HG03095 (cell line): ENCODE results near the gene BANP.
"Not testable (repeated sequence)": the region's sequence is repeated elsewhere in the genome, so short reads cannot be mapped to it uniquely, and the experiment has no call there.

Source experiments
- ATAC-seq: cut with Tn5 transposase; IDR thresholded peaks from one replicate; pipeline ENCODE4 v1.9.1; 2021; ENCODE audit warnings: moderate library complexity; ENCODE audit not compliant: unreplicated experiment

Gene BANP

DNA sequence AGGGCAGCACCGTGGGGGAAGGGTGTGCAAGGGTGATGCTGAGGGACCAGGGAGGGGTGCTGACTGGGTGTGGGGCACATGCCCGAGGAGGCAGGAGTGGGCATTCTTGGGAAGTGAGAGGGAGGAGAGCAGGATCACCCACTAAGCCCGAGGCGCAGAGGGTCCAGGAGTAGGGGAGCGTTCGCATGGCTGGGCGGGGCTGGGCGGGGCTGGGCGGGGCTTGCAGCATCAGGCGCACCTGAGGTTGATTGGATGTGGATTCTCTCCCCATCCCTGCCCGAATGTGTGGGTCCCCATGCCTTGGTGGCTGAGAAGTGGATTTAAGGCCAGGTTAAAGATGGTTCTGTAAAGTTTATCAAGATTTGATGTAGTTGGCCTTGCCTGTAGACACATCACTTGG, 14.2 kb downstream of the BANP start:
- ATAC-seq, result no peak

DNA sequence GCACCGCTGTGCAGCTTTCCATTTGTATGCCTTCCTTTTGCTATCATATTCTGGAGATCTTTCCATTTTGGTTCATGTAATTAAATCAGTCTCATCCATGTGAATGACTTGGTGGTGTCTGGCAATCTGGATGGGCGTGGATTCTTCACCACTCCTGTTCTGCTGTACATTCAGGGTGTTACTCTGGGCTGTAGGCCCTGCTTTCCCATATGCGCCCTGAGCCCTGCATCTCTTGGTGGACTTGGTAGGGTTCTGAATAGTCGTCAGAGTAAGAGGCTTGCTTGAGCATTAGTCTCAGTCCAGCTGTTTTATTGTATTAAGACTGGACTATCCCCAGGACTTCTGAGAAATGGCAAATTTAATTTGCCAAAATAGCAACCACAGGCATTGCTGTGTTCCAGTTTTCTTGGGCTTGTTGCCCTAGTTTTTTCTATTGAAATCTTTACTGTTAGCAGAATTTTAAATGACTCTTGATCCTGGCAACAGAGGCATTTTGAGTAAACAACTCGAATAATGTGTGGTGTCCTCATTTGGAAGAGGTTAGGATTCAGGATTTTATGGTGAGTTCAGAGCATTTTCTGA, 14.9 kb downstream of the BANP start:
- no peak for ATAC-seq

DNA sequence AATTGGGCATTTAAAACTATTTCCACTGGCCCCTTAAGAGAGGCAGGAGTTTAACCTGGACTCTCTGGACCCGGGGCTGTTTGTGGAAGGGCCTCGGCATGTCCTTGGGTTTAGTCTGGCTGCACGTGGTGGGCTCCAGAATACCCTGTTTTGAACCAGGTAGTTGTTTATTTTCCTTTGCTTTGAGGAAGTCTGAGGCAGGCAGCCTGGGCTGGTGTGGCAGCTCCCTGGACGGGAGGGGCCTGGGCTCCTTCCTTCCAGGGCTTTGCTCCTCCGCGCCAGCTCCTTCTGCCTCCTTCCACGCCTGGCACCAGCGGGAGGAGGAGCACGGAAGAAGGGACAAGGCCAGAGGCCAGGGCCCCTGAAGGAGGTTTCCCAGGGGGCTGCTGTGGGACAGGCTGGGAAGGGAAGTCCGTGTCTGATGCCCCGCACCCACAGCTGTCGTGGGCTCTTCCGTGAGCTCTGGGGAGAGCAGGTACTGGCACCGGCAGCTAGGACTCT, 15.5 kb downstream of the BANP start:
- ATAC-seq, result no peak

DNA sequence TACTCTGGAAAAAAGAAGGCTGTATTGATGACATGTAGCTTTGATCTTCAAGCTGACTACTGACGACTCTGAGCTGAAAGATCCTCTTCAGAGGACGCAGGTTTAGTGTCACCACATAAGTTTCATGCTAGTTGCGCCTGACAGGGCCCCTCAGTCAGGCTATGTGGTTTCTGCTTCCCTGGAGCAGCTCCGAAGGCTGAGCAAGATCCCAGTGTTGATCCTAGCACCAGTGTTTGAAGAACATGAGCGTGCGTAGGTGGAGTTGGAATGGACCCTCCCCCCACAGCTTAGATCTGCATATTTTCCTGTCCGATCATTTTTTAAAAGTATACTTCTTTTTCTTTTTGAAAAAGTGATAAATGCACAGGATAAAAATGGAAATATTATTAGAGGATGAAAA, 17.3 kb downstream of the BANP start:
- ATAC-seq, result no peak

DNA sequence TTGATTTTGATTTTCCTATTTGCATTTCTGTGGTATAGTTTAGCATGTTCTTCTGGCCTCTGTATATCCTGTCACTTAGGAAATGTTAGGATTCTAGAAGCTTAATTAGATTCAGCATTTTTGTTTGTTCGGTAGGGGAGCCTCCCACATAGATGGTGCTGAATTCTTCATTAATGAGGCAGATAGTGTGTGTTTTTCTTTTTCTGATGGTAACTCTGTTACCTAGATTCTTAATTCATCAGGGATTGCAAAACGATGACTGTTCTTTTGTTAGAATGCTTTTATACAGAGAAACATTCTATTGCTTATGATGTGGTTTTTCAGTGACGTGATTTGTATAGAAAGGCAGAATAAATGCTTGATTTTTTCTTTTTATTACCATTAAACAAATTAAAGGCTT, 19.0 kb downstream of the BANP start:
- ATAC-seq, result no peak

DNA sequence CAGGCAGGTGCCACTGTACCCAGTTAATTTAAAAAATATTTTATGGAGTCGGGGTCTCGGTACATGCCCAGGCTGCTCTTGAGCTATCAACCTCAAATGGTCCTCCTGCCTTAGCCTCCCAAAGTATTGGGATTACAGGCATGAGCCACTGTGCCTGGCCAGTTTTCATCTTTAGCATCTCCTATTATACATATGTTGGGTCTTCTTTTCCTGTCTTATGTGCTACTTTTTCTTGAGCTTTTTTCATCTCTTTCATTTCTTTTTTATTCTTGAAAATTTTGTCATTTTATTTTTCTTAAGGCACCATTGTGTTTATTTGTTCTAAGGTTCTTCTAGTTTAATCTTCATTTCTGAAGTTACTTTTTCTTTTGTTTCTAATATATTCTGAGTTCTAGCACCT, 20.7 kb downstream of the BANP start:
- no peak for ATAC-seq

DNA sequence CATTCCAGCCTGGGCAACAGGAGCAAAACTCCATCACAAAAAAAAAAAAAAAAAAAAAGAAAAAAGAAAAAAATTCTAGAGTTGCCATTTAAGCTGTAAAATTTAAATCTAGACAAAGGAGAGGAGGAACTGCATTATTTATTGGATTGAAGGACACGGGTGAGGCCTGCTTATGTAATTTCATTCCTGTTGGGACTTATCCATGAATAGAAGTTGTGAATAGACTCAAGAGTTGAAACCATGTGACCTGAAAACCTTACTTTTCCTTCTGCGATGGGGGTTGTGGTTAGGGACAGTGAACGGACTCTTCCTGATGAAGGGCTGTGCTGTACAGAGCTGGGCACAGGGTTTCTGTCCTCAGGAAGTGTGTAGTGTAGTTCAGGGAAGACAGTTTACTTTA, 22.5 kb downstream of the BANP start:
- no peak for ATAC-seq

DNA sequence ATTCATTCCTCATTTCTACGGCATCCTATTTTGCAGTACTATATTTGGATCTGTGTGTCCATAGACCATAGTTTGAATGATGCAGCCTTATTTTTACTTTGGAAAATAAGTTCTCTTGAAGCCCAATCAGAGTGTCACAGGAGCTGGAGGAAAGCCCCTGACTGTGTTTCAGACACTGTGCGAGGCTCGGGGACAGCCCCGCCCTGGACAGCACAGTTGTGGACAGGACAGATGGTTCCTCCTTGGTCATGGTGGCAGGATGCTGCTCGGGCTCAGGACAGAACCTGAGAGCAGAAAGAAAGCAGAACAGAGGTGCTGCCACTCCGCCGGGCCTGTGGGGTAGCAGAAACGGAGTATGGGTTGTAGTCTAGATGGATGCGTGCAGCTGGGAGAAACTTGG, 22.9 kb downstream of the BANP start:
- no peak for ATAC-seq

DNA sequence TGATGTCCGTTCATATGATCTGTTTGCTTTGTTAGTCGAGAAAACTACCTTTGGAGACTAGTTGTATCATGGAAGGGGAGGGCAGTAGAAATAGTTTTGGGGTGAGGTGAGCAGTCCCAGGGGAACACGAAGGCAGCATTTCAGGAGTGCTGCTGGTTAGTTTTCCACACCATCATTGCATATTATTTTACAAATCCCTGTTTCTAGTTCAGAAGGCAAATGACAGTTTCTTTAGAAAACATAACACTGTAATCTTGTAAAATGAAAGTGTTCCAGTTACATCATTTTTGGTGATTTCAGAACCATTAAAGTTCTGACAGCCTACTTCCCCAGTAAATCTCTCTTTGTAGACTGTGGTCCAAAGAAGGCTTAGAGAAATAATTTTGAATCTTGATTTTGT, 25.4 kb downstream of the BANP start:
- ATAC-seq, result no peak

DNA sequence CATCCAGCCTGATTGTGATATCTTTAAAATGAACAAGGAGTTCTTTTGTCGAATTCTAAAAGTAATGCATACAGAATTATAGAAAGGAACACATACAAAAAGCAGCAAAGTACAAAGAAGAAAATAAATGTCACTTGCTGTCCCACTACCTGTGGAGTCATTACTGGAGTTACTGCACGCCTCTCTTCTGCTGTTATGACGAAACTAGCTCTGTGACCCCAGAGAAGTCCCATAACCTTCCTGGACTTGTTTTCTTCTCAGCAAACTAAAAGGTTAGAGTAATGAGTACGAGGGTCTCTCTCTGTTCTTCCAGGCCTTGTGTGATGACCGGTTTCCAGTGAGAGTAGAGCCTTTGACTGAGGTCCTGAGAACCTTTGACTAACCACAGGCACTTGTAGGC, 26.9 kb downstream of the BANP start:
- no peak for ATAC-seq

DNA sequence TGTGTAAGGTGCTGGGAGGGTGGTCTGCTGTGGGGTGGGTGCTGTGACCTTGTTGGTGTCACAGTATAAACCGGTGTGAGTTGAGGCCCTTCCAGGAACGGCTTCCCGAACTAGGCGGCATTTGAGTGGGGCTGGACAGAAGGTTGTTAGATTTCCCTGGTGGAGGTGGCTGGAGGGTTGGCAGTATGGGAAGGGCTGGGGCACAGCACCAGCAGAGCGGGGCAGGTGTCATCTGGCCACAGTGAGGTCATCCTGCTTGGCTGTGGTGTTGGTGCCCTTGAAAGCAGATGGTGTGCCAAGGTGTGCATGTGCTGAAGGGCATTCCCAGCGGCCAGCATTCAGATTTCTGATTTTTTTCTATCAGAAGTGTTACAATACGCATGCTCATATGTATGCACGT, 28.1 kb downstream of the BANP start:
- no peak for ATAC-seq

DNA sequence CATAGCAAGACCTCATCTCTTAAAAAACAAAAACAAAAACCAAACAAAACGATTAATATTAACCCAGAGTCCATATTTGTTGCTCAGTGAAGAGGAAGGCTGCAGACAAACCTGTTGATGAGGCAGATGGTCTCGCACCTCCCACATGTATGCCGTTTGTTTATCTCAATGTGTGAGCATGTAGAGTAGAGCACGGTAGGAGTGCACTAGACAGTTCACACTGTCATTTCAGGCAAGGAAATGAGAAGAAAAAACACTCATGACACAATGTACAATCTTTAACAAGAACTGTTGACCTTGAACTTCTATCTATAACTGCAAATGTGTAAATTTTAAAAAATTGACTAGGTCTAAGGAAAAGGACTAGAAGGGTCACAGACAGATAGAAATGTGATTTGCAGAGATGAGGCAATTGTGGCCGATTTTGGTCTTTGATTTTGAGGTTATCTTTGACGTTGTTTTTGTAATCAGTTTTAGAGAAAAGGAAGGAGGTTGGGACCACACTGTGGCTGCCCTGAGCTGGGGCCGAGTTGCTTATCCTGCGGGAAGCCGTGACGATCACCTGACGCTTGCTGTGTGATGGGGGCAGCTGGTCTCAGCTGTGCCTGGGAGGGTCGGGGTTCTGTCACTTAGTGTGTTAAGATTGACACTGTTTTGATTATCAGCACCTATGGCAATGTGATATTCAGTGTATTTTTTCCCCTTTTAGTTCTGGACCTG, 28.8 kb downstream of the BANP start:
- ATAC-seq, result not testable (repeated sequence)

DNA sequence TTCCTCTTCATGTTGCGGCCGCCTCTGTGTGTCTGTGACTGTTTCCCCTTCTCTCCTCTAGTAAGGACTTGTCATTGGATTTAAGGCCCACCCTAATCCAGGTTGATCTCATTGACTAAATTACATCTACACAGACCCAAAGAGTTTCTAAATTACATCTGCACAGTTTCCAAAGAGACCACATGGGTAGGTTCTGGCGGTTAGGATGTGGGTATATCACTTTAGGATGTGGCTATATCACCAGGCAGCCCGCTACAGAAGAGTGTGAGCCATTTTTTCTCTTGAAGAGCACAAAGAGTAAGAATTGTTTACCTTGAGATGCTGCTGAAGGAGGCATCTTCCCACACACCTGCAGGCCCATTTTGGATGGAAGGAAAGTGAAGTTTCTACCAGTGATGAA, 30.1 kb downstream of the BANP start:
- not testable (repeated sequence) for ATAC-seq

DNA sequence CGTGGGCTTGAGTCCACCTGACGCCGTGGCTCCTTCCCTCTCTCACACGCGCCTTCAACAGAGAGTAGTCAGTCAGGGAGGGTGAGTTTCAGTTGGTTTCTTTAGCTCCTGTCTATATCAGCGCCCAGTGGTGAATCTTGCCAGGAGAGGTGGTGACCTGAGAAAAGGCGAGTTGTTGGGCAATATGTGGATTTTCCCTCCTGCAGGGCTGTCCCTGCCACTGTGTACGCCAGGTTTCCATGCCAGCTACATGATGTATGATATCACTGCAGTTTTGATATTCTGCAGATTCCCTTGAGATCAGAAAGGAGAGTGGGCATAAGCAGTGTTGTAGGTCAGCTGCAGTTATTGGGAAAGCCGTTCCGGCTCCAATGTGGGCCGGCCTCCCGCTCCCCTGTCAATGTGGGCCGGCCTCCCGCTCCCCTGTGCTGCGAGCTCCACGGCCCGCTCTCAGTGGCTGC, 31.4 kb downstream of the BANP start:
- no peak for ATAC-seq

DNA sequence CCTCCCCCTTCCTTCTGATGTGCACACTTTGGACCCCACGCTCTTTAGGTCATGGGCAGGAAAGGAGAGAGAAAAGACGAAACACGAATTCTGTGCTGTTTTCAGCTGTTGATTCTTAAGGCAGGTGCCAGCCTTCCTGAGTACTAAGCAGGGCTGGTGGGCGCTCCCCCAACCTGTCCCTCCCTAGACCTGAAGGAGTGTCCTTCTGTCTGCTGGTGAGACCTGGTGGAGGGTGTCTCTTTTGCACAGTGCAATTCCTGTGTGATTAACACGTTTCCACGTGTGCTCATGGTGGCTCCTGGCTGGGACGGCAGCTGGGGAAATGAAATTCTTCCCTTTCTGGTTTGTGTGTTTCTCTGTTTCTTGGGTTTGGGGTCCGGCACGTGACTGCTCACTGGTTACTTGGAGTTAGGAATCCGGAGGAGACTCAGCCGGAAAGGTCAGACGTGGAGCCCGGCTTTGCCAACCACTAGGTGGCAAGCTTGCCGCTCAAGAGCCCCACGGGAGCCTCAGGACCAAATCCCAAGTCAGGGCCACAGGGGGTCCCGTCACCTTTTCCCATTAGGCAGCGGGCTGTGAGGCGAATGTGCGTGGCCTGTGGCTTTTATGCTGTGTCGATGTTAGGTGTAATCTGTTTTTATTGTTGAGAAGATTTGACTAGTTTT, 32.0 kb downstream of the BANP start:
- not testable (repeated sequence) for ATAC-seq

DNA sequence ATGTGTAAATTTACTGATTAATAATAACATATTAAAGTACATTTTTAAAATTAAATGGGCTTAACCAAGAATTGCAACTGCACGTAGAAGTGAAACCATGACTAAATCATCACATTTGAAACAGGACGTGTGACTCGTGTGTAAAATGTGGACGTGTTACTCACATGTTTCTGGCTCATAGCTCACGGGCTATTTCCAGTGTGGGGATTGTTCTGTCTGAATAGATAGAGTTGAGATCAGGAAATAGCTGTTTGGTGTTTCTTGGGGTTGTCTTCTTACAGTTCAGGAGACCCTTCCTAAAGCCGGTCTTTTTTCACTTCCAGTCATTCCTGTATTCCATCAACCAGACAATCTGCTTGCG, 32.5 kb downstream of the BANP start:
- ATAC-seq, result not testable (repeated sequence)

DNA sequence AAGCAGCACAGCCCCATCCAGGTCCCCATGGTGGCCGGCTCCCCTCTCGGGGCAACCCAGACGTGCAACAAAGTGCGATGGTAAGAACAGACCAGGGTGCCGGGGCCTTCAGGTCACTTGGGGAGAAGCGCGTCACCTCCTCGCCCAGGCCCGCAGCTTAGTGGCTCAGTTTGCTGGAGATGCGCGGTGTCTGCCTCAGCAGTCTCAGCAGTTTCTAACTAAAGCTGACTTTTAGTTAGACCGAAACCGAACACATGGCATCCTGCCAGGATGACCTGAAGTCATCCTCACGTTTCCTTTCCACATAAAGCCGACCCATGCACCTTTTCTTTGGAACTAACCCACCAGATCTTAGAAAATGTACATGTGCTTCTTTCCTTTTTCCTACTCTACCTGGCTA, 32.9 kb downstream of the BANP start:
- ATAC-seq, result not testable (repeated sequence)

DNA sequence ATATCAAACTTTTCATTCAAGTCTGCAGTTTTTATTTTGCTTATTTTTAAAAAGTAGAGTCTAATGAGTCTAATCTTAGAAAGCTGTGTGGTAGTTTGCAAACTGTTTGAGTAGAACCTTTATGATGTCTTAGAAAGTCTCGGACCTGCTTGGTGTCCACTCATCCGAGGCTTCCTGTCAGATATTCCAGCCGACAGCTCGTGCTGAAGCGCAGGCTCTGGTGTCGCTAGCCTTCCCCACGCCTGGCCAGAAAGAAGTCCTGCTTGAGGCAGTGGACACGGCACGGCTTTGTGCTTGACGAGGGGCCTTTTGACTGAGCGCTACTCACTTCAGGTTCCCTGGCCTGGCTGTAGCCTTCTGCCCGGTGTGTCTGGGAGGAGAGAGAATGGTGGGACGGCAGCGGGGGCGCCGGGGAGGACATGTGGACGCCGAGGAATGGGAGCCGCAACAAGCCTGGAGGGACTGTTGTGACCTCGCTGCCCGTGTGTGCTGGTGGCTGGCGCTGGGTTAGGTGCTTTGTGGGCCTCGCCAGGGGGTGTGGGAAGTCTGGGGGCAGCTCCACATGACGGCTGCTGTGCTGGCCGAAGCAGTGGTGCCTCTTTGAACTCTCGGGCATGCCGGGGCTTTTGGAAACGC, 33.5 kb downstream of the BANP start:
- ATAC-seq, result no peak

DNA sequence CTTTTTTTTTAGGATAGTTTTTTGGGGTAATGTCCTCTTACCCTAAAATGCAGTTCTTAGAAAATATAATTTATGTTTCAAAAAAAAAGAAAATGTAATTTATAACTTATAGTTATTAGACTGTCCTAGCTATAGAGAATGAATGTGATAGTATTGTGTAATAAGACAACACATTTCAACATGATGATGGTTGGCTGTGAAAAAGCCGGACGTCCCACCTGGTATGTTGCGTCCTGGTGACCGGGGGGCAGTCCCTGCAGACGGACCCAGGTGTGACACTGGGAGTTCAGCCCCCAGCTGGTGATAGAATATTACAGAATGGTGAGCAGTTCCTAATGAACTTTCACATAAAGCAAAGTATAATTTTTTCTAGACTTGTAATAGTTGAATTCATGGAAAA, 34.3 kb downstream of the BANP start:
- not testable (repeated sequence) for ATAC-seq

DNA sequence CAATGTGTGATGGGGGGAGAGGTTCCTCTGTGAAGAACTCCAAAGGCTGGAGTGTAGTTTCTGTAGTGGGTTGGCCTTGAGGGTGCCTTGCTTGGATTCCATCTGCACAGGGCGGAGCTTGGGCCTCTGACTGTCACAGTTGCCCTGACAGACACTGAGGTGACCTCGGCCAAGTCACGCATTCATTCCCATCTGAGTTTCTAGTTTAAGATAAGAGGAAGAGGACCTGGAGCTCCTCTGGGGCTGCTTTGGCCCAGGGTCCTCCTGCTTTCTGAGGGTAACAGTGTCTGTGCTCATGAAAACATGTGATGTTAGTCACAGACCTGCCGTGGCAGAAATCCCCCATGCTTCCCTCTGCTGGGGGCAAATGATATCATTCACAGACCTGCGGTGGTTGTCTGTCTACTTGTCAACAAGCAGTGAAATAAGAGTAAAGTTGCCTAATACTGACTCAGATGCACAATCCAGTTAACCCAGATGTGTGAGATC, 35.2 kb downstream of the BANP start:
- not testable (repeated sequence) for ATAC-seq

DNA sequence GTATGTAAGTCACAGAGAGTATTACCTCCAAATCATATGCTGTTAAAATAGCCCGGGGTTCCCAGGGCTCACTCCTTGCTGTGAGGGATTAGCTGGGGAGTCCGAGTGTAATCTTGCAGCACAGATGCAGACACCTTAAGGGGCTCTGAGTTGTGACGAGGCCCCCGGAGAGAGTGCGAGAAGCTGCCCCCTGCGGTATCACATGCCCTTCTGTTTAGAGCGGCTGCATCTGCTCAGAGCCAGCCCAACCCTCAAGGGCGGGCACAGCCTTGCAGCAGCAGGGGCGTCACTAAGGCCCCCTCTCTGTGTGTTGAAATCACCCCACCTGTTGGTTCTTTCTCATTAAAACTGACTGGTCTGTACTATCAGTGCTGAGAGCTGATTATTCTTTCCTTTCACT, 37.4 kb downstream of the BANP start:
- ATAC-seq, result not testable (repeated sequence)

DNA sequence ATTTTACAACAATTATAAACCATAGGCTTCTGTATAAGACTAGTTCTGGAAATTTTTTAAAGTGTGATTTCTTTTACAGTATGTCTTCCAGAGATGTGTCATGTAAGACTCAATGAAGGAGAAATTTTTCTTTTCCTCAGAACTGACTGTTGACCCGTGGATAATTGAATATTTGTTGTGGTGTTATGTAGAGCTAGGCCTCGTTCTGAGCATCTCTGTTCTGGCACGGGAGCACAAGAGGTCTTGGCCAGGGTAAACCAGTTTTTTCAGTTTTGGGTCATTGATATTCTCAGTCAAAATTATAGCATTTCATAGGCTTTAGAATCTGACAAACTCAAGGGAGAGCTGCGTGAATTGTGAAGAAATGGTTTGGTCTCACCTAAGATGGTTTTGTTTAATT, 39.0 kb downstream of the BANP start:
- ATAC-seq, result not testable (repeated sequence)
